ENCODE data around the gene LLGL1.

DNA sequence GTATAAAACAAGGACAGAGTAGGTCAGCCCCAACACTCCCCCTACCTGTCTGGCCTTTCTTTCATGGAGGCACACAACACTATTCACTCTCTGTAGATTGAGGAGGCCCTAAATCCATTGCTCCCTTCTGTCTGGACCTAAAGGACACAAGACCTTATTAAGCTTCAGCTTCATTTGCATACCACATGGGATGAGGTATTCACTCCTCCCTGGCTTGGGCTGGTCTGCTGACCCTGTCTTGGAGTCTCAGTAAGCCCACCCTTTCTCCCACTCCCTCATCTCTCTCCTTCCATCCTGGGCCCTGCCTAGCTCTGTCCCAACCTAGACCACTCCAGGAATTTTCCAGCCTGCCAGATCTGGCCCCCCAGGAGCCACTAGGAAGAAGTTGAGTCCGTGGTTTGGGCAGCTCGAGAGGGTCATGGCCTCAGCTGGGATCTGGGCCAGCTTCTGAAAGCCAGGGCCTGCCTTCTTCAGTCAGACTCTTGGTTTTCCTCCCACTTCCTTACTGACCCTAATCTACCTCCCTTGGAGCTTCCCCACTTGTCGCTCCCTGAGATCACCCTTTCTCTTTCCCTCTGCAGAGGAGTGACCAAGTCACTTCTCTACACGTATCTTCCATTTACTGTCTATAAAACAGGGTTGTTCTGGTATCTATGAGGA, 6.5 kb upstream of the LLGL1 start:
- TF ChIP-seq EZH2 (IDR thresholded peaks at IDR 0.05), result no peak
- TF ChIP-seq, protein P1, sequence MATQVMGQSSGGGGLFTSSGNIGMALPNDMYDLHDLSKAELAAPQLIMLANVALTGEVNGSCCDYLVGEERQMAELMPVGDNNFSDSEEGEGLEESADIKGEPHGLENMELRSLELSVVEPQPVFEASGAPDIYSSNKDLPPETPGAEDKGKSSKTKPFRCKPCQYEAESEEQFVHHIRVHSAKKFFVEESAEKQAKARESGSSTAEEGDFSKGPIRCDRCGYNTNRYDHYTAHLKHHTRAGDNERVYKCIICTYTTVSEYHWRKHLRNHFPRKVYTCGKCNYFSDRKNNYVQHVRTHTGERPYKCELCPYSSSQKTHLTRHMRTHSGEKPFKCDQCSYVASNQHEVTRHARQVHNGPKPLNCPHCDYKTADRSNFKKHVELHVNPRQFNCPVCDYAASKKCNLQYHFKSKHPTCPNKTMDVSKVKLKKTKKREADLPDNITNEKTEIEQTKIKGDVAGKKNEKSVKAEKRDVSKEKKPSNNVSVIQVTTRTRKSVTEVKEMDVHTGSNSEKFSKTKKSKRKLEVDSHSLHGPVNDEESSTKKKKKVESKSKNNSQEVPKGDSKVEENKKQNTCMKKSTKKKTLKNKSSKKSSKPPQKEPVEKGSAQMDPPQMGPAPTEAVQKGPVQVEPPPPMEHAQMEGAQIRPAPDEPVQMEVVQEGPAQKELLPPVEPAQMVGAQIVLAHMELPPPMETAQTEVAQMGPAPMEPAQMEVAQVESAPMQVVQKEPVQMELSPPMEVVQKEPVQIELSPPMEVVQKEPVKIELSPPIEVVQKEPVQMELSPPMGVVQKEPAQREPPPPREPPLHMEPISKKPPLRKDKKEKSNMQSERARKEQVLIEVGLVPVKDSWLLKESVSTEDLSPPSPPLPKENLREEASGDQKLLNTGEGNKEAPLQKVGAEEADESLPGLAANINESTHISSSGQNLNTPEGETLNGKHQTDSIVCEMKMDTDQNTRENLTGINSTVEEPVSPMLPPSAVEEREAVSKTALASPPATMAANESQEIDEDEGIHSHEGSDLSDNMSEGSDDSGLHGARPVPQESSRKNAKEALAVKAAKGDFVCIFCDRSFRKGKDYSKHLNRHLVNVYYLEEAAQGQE (IDR thresholded peaks at IDR 0.05; ENCODE audit: low read depth), result no peak
- no peak for TF ChIP-seq POLR2A (IDR thresholded peaks at IDR 0.05; ENCODE audit: borderline replicate concordance, extremely low read depth, insufficient read depth, insufficient read length)
- no peak for TF ChIP-seq POLR2AphosphoS5 (IDR thresholded peaks at IDR 0.05; ENCODE audit: low read depth, low read length)
